Glutamatergic neuron (in vitro differentiated cells): ENCODE results near the gene PNLDC1. TPM values are rescaled to one million over a fixed set of nuclear protein-coding genes. Genes with fewer than 3 reads are reported as not detected.
A peak's percentile ranks its signal among the peaks of the same experiment; 100 is the strongest.

Experiments used
- DNase-seq: peaks from one replicate; pipeline ENCODE4 v3.0.0; 2022
- H3K27ac Mint-ChIP-seq: one replicate; pipeline ENCODE4 v1.8.0; 2020; ENCODE audit warnings: mild to moderate bottlenecking, mixed read lengths, inconsistent platforms; ENCODE audit not compliant: unreplicated experiment
- H3K27me3 Mint-ChIP-seq: one replicate; pipeline ENCODE4 v1.8.0; 2020; ENCODE audit warnings: mild to moderate bottlenecking, moderate library complexity, mixed read lengths, inconsistent platforms; ENCODE audit not compliant: unreplicated experiment
- H3K36me3 Mint-ChIP-seq: one replicate; pipeline ENCODE4 v1.8.0; 2020; ENCODE audit warnings: mild to moderate bottlenecking, mixed read lengths, inconsistent platforms; ENCODE audit not compliant: unreplicated experiment
- H3K4me1 Mint-ChIP-seq: one replicate; pipeline ENCODE4 v1.8.0; 2020; ENCODE audit warnings: mild to moderate bottlenecking, low read depth, mixed read lengths, inconsistent platforms; ENCODE audit not compliant: unreplicated experiment
- H3K4me3 Mint-ChIP-seq: one replicate; pipeline ENCODE4 v1.8.0; 2020; ENCODE audit warnings: mild to moderate bottlenecking, mixed read lengths, inconsistent platforms; ENCODE audit not compliant: unreplicated experiment
- H3K9me3 Mint-ChIP-seq: one replicate; pipeline ENCODE4 v1.8.0; 2020; ENCODE audit warnings: mild to moderate bottlenecking, moderate library complexity, mixed read lengths, inconsistent platforms; ENCODE audit not compliant: unreplicated experiment
- CTCF ChIP-seq: fragments of 200-600 bp; sonication (generic); IDR thresholded peaks from one replicate; pipeline ENCODE4 v1.5.0; 2021; ENCODE audit not compliant: partially characterized antibody, unreplicated experiment
- long read RNA-seq: library from polyadenylated mRNA; unstranded; transcript quantifications from one replicate; pipeline ENCODE4 v2.0.0, GENCODE V29; 2020; ENCODE audit not compliant: unreplicated experiment
- total RNA-seq: library from RNA; stranded (reverse); fragmentation: NEBNext Ultra II Directional; extraction: Animal tissue kit (Norgen Biotek cat#: 25700); gene quantifications from one replicate; pipeline ENCODE4 v1.2.1, GENCODE V29; 2021; ENCODE audit not compliant: unreplicated experiment

Gene PNLDC1
- not detected for total RNA-seq
- long read RNA-seq = 0 reads

DNA sequence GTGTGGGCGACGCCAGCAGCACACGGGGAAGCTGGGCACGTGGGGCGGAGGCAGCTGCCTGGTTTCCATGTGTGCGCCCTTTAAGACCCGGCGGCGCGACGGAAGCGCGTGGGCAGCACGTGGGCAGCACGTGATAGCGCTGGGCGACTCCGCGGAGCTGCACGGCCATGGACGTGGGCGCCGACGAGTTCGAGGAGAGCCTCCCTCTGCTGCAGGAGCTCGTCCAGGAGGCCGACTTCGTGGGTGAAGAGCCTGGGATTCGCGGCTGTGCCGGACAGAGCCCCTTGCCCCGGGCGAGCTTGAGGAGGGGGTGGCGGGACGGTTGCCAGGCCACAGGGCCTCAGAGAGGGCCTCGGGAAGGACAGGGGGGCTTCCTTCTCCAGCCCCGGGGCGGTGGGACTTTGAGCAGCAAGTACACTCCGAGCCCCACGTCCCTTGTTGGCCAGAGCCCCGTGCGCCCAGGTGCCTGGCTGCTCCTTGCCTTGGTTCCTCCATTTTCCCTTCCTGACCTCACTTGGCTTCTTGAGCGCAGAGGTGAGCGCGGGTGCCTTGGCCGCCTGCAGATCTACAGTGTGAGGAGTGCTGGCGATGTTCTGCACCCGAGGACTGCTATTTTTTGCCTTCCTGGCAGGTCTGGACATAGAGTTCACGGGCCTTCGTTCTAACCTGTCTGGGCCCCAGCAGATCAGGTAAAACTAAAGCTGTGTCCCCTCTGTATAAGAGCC is at the start of gene PNLDC1:
Gene PNLDC1, plus strand, starts transcription at position 136 of the 725 bp plus-strand sequence. Its CDS starts 32 bp downstream, at position 168.
- Mint-ChIP-seq H3K9me3 (no peaks in the 10 kb centered on the region), H3K36me3 (no peaks in the 10 kb centered on the region), H3K27ac (peak within 1 kb of the TSS; percentile 14), H3K4me1 (peaks cover 7% of the 10 kb centered on the region), H3K27me3 (no peaks in the 10 kb centered on the region), H3K4me3 (no peak within 1 kb of the TSS)
- DNase-seq = no peak
- no peak for TF ChIP-seq CTCF

DNA sequence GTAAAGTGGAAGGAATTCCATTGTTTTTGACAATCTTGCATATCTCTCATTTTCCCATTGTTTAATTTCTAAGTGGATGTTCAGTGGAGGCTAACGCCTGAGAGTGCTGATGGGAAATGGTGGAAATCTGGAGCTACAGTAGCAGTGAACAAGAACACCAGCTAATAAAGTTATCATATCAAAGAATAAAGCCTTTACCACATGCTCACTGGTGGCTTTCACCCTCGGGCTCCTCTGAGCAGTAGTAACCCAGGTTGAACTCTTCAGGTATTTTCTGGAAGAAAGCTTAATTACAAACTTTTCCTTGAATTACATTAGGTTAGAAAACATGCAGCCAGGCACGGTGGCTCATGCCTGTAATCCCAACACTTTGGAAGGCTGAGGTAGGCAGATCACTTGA is 48.6 kb upstream of the PNLDC1 start:
- no peak for DNase-seq
- H3K27me3 Mint-ChIP-seq = no peaks in the 10 kb centered on the region
- no peaks in the 10 kb centered on the region for H3K4me1 Mint-ChIP-seq
- H3K9me3 Mint-ChIP-seq = no peaks in the 10 kb centered on the region
- no peak overlapping the region for H3K27ac Mint-ChIP-seq
- H3K4me3 Mint-ChIP-seq = no peak overlapping the region
- TF ChIP-seq CTCF = no peak
- no peaks in the 10 kb centered on the region for H3K36me3 Mint-ChIP-seq

DNA sequence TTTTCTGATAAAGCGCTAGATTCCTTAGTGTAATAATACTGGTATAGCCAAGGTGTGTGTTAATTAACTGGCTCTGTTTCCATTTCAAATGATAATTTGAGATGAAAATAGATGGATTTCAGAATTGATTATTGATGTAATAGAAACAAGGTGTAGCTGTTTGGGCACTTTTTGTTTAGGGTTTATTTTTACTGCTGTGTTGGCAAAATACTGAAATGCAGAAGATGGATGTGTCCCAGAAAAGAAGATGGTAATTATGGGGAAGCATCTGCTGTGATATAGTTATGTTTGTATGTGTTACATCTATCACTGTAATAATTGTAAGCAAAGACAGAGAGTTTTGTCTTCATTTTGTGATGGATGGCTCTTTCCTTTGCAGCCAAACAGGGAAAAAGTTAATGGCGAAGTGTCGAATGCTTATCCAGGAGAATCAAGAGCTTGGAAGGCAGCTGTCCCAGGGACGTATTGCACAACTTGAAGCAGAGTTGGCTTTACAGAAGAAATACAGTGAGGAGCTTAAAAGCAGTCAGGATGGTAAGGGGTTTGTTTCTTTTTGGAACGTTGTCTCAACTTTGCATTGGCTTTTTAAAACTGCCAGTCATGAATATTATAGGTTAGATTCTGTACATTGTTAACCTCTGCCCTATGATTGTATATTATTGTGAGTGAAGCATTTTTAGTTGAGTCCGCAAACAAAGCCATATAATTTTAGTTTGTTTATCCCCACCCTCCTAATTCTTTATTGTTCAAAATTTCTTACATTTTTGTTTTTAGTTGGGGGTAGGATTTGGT is 46.8 kb upstream of the PNLDC1 start:
- Mint-ChIP-seq H3K4me1 (no peaks in the 10 kb centered on the region), H3K27ac (peak overlapping the region; percentile 10), H3K9me3 (no peaks in the 10 kb centered on the region), H3K36me3 (no peaks in the 10 kb centered on the region), H3K4me3 (no peak overlapping the region), H3K27me3 (no peaks in the 10 kb centered on the region)
- TF ChIP-seq CTCF = no peak
- DNase-seq = no peak

DNA sequence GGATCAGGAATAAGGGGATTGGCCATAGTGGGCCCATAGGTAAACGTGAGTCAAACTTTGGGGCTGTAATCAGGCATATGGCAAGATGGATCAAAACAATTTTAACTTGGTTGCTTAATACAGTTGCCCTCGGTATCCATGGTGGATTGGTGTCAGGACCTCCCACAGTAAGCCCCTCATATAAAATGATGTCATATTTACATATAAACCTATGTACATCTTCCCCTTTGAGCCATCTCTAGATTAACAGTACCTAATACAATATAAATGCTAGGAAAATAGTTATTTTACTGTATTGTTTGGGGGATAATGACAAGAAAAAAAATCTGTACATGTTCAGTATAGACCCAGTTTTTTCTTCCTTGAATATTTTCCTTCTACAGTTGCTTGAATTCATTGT is 45.7 kb upstream of the PNLDC1 start:
- Mint-ChIP-seq H3K27ac (no peak overlapping the region), H3K36me3 (no peaks in the 10 kb centered on the region), H3K4me1 (no peaks in the 10 kb centered on the region), H3K27me3 (no peaks in the 10 kb centered on the region), H3K9me3 (peaks cover 3% of the 10 kb centered on the region), H3K4me3 (no peak overlapping the region)
- no peak for DNase-seq
- TF ChIP-seq CTCF = no peak
